Breast epithelium (tissue), 3 donors: ENCODE results near the gene PTPRN2.

ENCODE experiments used
- POLR2A ChIP-seq: fragments of 450-650 bp; IDR thresholded peaks from one replicate; pipeline ENCODE4 v1.6.1; 2016; ENCODE audit warnings: antibody characterized with exemption, mild to moderate bottlenecking, moderate library complexity
- POLR2AphosphoS5 ChIP-seq, 3 donors: sonication (generic); formaldehyde crosslinking; IDR thresholded peaks; one replicate each; pipeline ENCODE4 v1.6.1; 2017; ENCODE audit warnings: antibody characterized with exemption in 3 of 3
- TF ChIP-seq, protein P1 (sequence below), 3 donors: fragments of 450-650 bp; IDR thresholded peaks; one replicate each; pipeline ENCODE4 v1.5.1; 2016 to 2017; ENCODE audit warnings: antibody characterized with exemption in 3 of 3, mild to moderate bottlenecking in 3 of 3, moderate library complexity in 3 of 3

DNA sequence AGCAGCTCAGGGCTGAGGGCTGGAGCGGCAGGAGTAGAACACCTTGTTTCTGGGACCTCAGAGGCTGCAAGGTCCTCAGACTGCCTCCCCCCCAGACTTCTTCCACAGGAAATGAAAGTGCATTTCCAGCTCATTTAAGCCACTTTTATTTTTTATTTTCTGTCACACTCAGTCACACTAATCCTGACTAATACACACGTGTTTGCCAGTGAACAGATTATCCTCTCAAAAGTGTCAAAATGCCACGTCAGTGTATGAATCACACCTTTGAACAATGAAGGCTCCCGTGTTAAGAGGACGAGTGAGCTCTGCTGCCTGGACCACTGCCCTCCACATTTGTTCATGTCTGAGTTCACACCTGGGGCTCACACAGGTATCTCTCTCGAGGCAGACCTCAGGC, 762.3 kb downstream of the PTPRN2 start:
- TF ChIP-seq, protein P1, sequence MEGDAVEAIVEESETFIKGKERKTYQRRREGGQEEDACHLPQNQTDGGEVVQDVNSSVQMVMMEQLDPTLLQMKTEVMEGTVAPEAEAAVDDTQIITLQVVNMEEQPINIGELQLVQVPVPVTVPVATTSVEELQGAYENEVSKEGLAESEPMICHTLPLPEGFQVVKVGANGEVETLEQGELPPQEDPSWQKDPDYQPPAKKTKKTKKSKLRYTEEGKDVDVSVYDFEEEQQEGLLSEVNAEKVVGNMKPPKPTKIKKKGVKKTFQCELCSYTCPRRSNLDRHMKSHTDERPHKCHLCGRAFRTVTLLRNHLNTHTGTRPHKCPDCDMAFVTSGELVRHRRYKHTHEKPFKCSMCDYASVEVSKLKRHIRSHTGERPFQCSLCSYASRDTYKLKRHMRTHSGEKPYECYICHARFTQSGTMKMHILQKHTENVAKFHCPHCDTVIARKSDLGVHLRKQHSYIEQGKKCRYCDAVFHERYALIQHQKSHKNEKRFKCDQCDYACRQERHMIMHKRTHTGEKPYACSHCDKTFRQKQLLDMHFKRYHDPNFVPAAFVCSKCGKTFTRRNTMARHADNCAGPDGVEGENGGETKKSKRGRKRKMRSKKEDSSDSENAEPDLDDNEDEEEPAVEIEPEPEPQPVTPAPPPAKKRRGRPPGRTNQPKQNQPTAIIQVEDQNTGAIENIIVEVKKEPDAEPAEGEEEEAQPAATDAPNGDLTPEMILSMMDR (IDR thresholded peaks at IDR 0.05): no peak
- TF ChIP-seq POLR2AphosphoS5 (IDR thresholded peaks at IDR 0.05) (no peak), POLR2A (no peak)
